ENCODE results near the gene EDEM2.

The EDEM2 gene

GRCh38 chr20:35108921-35109320 is 38.2 kb downstream of the EDEM2 start:
- no peak for DNase-seq (ENCODE audit: extremely low read depth, low read depth)
- no peak for TF ChIP-seq CTCF (IDR thresholded peaks at IDR 0.05; ENCODE audit: low read depth, low read length)

- no peak for DNase-seq (ENCODE audit: extremely low read depth, low read depth)
- no peak for TF ChIP-seq CTCF (IDR thresholded peaks at IDR 0.05; ENCODE audit: low read depth, low read length)
Observed at GRCh38 chr20:35106827-35107380, 40.2 kb downstream of the EDEM2 start.

- no peak for DNase-seq (ENCODE audit: extremely low read depth, low read depth)
- no peak for TF ChIP-seq CTCF (IDR thresholded peaks at IDR 0.05; ENCODE audit: low read depth, low read length)
Observed at GRCh38 chr20:35104685-35105295, 42.3 kb downstream of the EDEM2 start.

- DNase-seq (ENCODE audit: extremely low read depth, low read depth): no peak
- no peak for TF ChIP-seq CTCF (IDR thresholded peaks at IDR 0.05; ENCODE audit: low read depth, low read length)
Observed at GRCh38 chr20:35101620-35102019, 45.5 kb downstream of the EDEM2 start.

- no peak for DNase-seq (ENCODE audit: extremely low read depth, low read depth)
- TF ChIP-seq CTCF (IDR thresholded peaks at IDR 0.05; ENCODE audit: low read depth, low read length): no peak
Observed at GRCh38 chr20:35093267-35093884, 53.8 kb downstream of the EDEM2 start.

GRCh38 chr20:35092524-35093266 is 54.4 kb downstream of the EDEM2 start, which contains the start of gene TRPC4AP:
TRPC4AP (minus strand) TSS chr20:35092807; CDS start chr20:35092781, 26 bp downstream.
- DNase-seq (ENCODE audit: extremely low read depth, low read depth): peak; percentile 69
- TF ChIP-seq CTCF (IDR thresholded peaks at IDR 0.05; ENCODE audit: low read depth, low read length): peak; percentile 75

All from AG09319 (cell line).